GM18867 (cell line): ENCODE results near the gene EXOC6B.
"Not testable (repeated sequence)": the region's sequence is repeated elsewhere in the genome, so short reads cannot be mapped to it uniquely, and the experiment has no call there.

ENCODE experiments used
- ATAC-seq: cut with Tn5 transposase; IDR thresholded peaks from one replicate; pipeline ENCODE4 v1.9.1; 2021; ENCODE audit warnings: mild to moderate bottlenecking, moderate library complexity; ENCODE audit not compliant: unreplicated experiment

EXOC6B gene

GRCh38 chr2:72685638-72686213, 140.1 kb downstream of the EXOC6B start:
- no peak for ATAC-seq

- no peak for ATAC-seq
These were observed 143.8 kb downstream of the EXOC6B start for GRCh38 chr2:72682061-72682460.

- ATAC-seq: no peak
These were observed 144.5 kb downstream of the EXOC6B start for GRCh38 chr2:72681016-72681995.

GRCh38 chr2:72678024-72678423, 147.8 kb downstream of the EXOC6B start:
- peak; percentile 73 for ATAC-seq

- ATAC-seq: no peak
These were observed 149.3 kb downstream of the EXOC6B start for GRCh38 chr2:72676341-72677025.

GRCh38 chr2:72674982-72675915, 150.6 kb downstream of the EXOC6B start:
- no peak for ATAC-seq

- ATAC-seq: no peak
These were observed 152.6 kb downstream of the EXOC6B start for GRCh38 chr2:72673279-72673678.

GRCh38 chr2:72669121-72669520, 156.7 kb downstream of the EXOC6B start:
- no peak for ATAC-seq

GRCh38 chr2:72668647-72669046, 157.2 kb downstream of the EXOC6B start:
- no peak for ATAC-seq

GRCh38 chr2:72665448-72665847, 160.4 kb downstream of the EXOC6B start:
- ATAC-seq: no peak

GRCh38 chr2:72661985-72662384, 163.8 kb downstream of the EXOC6B start:
- ATAC-seq: no peak

GRCh38 chr2:72649810-72650209, 176.0 kb downstream of the EXOC6B start:
- ATAC-seq: no peak

GRCh38 chr2:72641221-72641620, 184.6 kb downstream of the EXOC6B start:
- ATAC-seq: not testable (repeated sequence)

GRCh38 chr2:72638600-72639211, 187.1 kb downstream of the EXOC6B start:
- no peak for ATAC-seq

GRCh38 chr2:72636210-72636609, 189.6 kb downstream of the EXOC6B start:
- ATAC-seq: no peak

- ATAC-seq: no peak
These were observed 195.1 kb downstream of the EXOC6B start for GRCh38 chr2:72630767-72631166.

GRCh38 chr2:72629062-72629461, 196.8 kb downstream of the EXOC6B start:
- ATAC-seq: no peak

GRCh38 chr2:72627083-72627482, 198.8 kb downstream of the EXOC6B start:
- no peak for ATAC-seq

- ATAC-seq: no peak
These were observed 200.5 kb downstream of the EXOC6B start for GRCh38 chr2:72625366-72625765.

GRCh38 chr2:72623481-72623880, 202.4 kb downstream of the EXOC6B start:
- no peak for ATAC-seq
